Testis (tissue), 3 donors: Measurements from ENCODE around the gene RBM5. TPM values are rescaled to one million over a fixed set of nuclear protein-coding genes. Genes with fewer than 3 reads are reported as not detected.
A peak's percentile ranks its signal among the peaks of the same experiment; 100 is the strongest.

Experiments used
- DNase-seq: peaks from one replicate; pipeline ENCODE4 v3.0.0-alpha.2; 2019
- H3K27ac ChIP-seq, 2 donors: fragments of 200-600 bp; sonication (generic); one replicate each; pipeline ENCODE4 v1.5.1; 2019
- H3K27me3 ChIP-seq: fragments of 200-600 bp; sonication (generic); one replicate; pipeline ENCODE4 v1.5.1; 2019
- H3K36me3 ChIP-seq: fragments of 200-600 bp; sonication (generic); one replicate; pipeline ENCODE4 v1.5.1; 2017; ENCODE audit warnings: low read depth; ENCODE audit errors: missing control alignments
- H3K4me1 ChIP-seq: fragments of 200-600 bp; sonication (generic); one replicate; pipeline ENCODE4 v1.5.1; 2019
- H3K4me3 ChIP-seq, 2 donors: fragments of 200-600 bp; sonication (generic); one replicate each; pipeline ENCODE4 v1.5.1; 2017 to 2019
- H3K9me3 ChIP-seq: fragments of 200-600 bp; sonication (generic); one replicate; pipeline ENCODE4 v1.5.1; 2017
- CTCF ChIP-seq, 3 experiments: fragments of 450-650 bp in 2 of 3; fragments of 200-600 bp in 1 of 3; sonication (generic) in 1 of 3; IDR thresholded peaks; one replicate each; pipeline ENCODE4 v1.5.1; 2016 to 2019; ENCODE audit warnings: antibody characterized with exemption in 3 of 3, mild to moderate bottlenecking in 2 of 3, moderate library complexity in 1 of 3
- POLR2A ChIP-seq: fragments of 450-650 bp; IDR thresholded peaks from one replicate; pipeline ENCODE4 v1.6.1; 2017; ENCODE audit warnings: antibody characterized with exemption, mild to moderate bottlenecking, moderate library complexity
- WGBS, 2 donors: methylation state at CpG; one replicate each; pipeline ENCODE4 v1.1.5; 2018; 5-methylcytosine and 5-hydroxymethylcytosine counted together
- intact Hi-C: fragments of 100-400 bp; cut with DNase I; formaldehyde crosslinking; loops from one replicate; pipeline ENCODE4 v1.15.1; 2023; ENCODE audit warnings: low total_unique reads
- polyA plus RNA-seq: library from polyadenylated mRNA; stranded (reverse); fragments of 350-450 nt; fragmentation: Illumina TruSeq; extraction: RNeasy Lipid Tissue Mini Kit (QIAGEN cat#74804); gene quantifications from one replicate; pipeline ENCODE4 v1.2.3, GENCODE V29; 2014; ENCODE audit warnings: low read depth, low replicate concordance; ENCODE audit not compliant: insufficient read depth
- total RNA-seq, 2 donors: library from RNA; depleted of rRNA; stranded (reverse); fragments of >200 nt; gene quantifications; one replicate each; pipeline ENCODE4 v1.2.3, GENCODE V29; 2016

RBM5 gene
- total and polyA plus RNA-seq, 3 donors from 2014 or later: 214 to 368 (median 341) TPM

- H3K27ac ChIP-seq: peak overlapping the region; percentile 95 to 97
- TF ChIP-seq CTCF (IDR thresholded peaks at IDR 0.05): no peak
- 0 to 1% methylated on average over 16 of the region's 16 CpGs for WGBS, 2 donors
- no peaks in the 10 kb centered on the region for H3K27me3 ChIP-seq
- H3K4me3 ChIP-seq: peak overlapping the region; percentile 90 to 98
- no peaks in the 10 kb centered on the region for H3K36me3 ChIP-seq
- intact Hi-C loops: no loop called here
- H3K4me1 ChIP-seq: peaks cover 10% of the 10 kb centered on the region
- peak; percentile 36 for DNase-seq
- H3K9me3 ChIP-seq: no peaks in the 10 kb centered on the region
Observed at GRCh38 chr3:50089609-50089945, 858 bp downstream of the RBM5 start.

- no peaks in the 10 kb centered on the region for H3K36me3 ChIP-seq
Observed at GRCh38 chr3:50090984-50091383, 2.3 kb downstream of the RBM5 start.

GRCh38 chr3:50095352-50095998, 6.8 kb downstream of the RBM5 start:
- whole genome bisulfite sequencing, 2 donors: 90 to 92% methylated on average over 5 of the region's 5 CpGs
- DNase-seq: no peak
- H3K4me1 ChIP-seq: peaks cover 3% of the 10 kb centered on the region
- H3K27me3 ChIP-seq: no peaks in the 10 kb centered on the region
- no peak overlapping the region for H3K4me3 ChIP-seq
- no peak overlapping the region for H3K27ac ChIP-seq
- no peak for TF ChIP-seq CTCF (IDR thresholded peaks at IDR 0.05)
- no peak for TF ChIP-seq POLR2A
- no peaks in the 10 kb centered on the region for H3K36me3 ChIP-seq
- no peaks in the 10 kb centered on the region for H3K9me3 ChIP-seq
- intact Hi-C loops: no loop called here

More at GRCh38 chr3:50090984-50091383, 2.3 kb downstream of the RBM5 start:
- Histone ChIP-seq H3K27ac (no peak overlapping the region), H3K4me1 (peaks cover 10% of the 10 kb centered on the region), H3K4me3 (no peak overlapping the region), H3K27me3 (no peaks in the 10 kb centered on the region), H3K9me3 (no peaks in the 10 kb centered on the region)
- TF ChIP-seq CTCF (IDR thresholded peaks at IDR 0.05) (no peak), POLR2A (no peak)
- intact Hi-C loops: no loop called here
- no peak for DNase-seq

GRCh38 chr3:50100386-50100785, 11.7 kb downstream of the RBM5 start:
- no peak for DNase-seq
- 73 to 80% methylated on average over 5 of the region's 5 CpGs for WGBS, 2 donors

More at GRCh38 chr3:50100386-50100785, 11.7 kb downstream of the RBM5 start:
- H3K9me3 ChIP-seq: no peaks in the 10 kb centered on the region
- H3K27me3 ChIP-seq: no peaks in the 10 kb centered on the region
- H3K36me3 ChIP-seq: no peaks in the 10 kb centered on the region
- H3K4me1 ChIP-seq: no peaks in the 10 kb centered on the region
- intact Hi-C loops: no loop called here
- TF ChIP-seq POLR2A (no peak), CTCF (IDR thresholded peaks at IDR 0.05) (no peak)
- H3K4me3 ChIP-seq: no peak overlapping the region
- H3K27ac ChIP-seq: no peak overlapping the region
